ENCODE data around the gene SERAC1. TPM values are rescaled to one million over a fixed set of nuclear protein-coding genes. Genes with fewer than 3 reads are reported as not detected.

The SERAC1 gene
- polyA plus RNA-seq, 1 donor (not counting 4 experiments of a cell fraction or from before 2014, with no cell fraction given), result 10.1 TPM

DNA sequence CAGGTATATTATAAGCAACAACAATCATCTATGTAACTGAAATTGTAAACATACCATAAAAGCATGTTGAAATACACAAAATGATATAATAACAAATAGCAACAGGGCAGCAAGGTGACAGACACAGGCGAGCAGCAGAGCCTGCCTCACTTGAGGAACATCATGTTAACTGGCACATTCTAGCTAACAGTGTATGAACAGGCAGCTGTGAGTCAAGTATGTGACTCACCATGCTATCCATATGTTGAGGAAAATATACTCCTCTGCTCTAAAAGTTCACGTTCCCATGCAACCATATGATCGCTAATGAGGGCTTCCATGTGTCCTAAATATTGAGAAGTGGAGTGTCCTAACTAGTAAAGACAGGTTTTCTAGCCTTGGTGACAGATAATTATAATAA is 18.4 kb downstream of the SERAC1 start:
- no peaks in the 10 kb centered on the region for H3K79me2 ChIP-seq (ENCODE audit: control insufficient read depth, insufficient read depth, low read length)
- no peaks in the 10 kb centered on the region for H3K9me1 ChIP-seq (ENCODE audit: control insufficient read depth, extremely low read depth, insufficient read depth, low read length)
- H3K36me3 ChIP-seq (ENCODE audit: control insufficient read depth in 2 of 2, extremely low read depth in 1 of 2, insufficient read depth in 2 of 2, low read length in 2 of 2), result peaks cover 0 to 2% of the 10 kb centered on the region in 2 experiments
- H3K4me3 ChIP-seq (ENCODE audit: control insufficient read depth in 2 of 3, extremely low read depth in 1 of 3, insufficient read depth in 2 of 3, low read depth in 1 of 3, low read length in 3 of 3), result no peak overlapping the region
- H3K9me3 ChIP-seq (ENCODE audit: control insufficient read depth, low read depth, low read length), result no peaks in the 10 kb centered on the region
- no peaks in the 10 kb centered on the region for H4K20me1 ChIP-seq (ENCODE audit: control insufficient read depth, extremely low read depth, insufficient read depth, low read length)
- H3K27ac ChIP-seq (ENCODE audit: control insufficient read depth, insufficient read depth, low read length), result peak overlapping the region; percentile 32
- TF ChIP-seq EZH2 (IDR thresholded peaks at IDR 0.05; ENCODE audit: low read length), result no peak
- TF ChIP-seq, protein P1, sequence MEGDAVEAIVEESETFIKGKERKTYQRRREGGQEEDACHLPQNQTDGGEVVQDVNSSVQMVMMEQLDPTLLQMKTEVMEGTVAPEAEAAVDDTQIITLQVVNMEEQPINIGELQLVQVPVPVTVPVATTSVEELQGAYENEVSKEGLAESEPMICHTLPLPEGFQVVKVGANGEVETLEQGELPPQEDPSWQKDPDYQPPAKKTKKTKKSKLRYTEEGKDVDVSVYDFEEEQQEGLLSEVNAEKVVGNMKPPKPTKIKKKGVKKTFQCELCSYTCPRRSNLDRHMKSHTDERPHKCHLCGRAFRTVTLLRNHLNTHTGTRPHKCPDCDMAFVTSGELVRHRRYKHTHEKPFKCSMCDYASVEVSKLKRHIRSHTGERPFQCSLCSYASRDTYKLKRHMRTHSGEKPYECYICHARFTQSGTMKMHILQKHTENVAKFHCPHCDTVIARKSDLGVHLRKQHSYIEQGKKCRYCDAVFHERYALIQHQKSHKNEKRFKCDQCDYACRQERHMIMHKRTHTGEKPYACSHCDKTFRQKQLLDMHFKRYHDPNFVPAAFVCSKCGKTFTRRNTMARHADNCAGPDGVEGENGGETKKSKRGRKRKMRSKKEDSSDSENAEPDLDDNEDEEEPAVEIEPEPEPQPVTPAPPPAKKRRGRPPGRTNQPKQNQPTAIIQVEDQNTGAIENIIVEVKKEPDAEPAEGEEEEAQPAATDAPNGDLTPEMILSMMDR (optimal IDR thresholded peaks at IDR 0.05 in 1 of 3, IDR thresholded peaks at IDR 0.05 in 1 of 3, conservative IDR thresholded peaks at IDR 0.05 in 1 of 3; ENCODE audit: extremely low read depth in 1 of 3, insufficient read depth in 2 of 3, low read length in 3 of 3), result no peak
- FAIRE-seq (peak; percentile 88), DNase-seq (ENCODE audit: low read depth, low spot score) (no peak)
- H3K9ac ChIP-seq (ENCODE audit: control insufficient read depth, extremely low read depth, insufficient read depth, low read length), result no peak overlapping the region
- H3K4me2 ChIP-seq (ENCODE audit: control insufficient read depth, extremely low read depth, insufficient read depth, low read depth, low read length), result no peak overlapping the region
- peaks cover 13% of the 10 kb centered on the region for H3K4me1 ChIP-seq (ENCODE audit: control insufficient read depth, extremely low read depth, insufficient read depth, low read length)
- dilution Hi-C loops (cut with MboI; ENCODE audit: extremely low pct_ligation_motif_present, low sequenced_read_pairs), result no loop called here
- H2AFZ ChIP-seq (ENCODE audit: control insufficient read depth, low read length), result no peak overlapping the region
- no peaks in the 10 kb centered on the region for H3K27me3 ChIP-seq (ENCODE audit: control insufficient read depth, extremely low read depth, insufficient read depth, low read length)

DNA sequence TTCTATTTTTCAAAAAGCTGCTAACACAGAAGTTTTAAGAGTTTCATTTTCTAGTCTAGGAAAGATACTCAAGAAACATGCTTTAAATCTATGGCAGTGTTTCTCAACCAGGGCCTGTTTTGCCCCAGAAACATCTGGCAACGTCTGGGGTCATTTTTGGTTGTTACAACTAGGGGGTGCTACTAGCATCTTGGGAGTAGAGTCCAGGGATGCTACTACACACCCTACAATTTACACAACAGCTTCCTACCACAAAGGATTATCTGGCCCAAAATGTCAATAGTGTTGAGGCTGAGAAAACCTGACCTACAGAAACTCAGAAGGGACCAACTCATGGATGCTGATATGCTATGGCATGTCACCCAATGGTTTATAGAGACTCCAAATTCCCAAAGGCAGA is 24.4 kb downstream of the SERAC1 start:
- no peak overlapping the region for H3K4me2 ChIP-seq (ENCODE audit: control insufficient read depth, extremely low read depth, insufficient read depth, low read depth, low read length)
- peaks cover 0 to 2% of the 10 kb centered on the region in 2 experiments for H3K36me3 ChIP-seq (ENCODE audit: control insufficient read depth in 2 of 2, extremely low read depth in 1 of 2, insufficient read depth in 2 of 2, low read length in 2 of 2)
- no peaks in the 10 kb centered on the region for H3K27me3 ChIP-seq (ENCODE audit: control insufficient read depth, extremely low read depth, insufficient read depth, low read length)
- no peaks in the 10 kb centered on the region for H4K20me1 ChIP-seq (ENCODE audit: control insufficient read depth, extremely low read depth, insufficient read depth, low read length)
- dilution Hi-C loops (cut with MboI; ENCODE audit: extremely low pct_ligation_motif_present, low sequenced_read_pairs), result no loop called here
- DNase-seq (ENCODE audit: low read depth, low spot score), result no peak
- no peaks in the 10 kb centered on the region for H3K79me2 ChIP-seq (ENCODE audit: control insufficient read depth, insufficient read depth, low read length)
- no peak overlapping the region for H3K9ac ChIP-seq (ENCODE audit: control insufficient read depth, extremely low read depth, insufficient read depth, low read length)
- H3K9me1 ChIP-seq (ENCODE audit: control insufficient read depth, extremely low read depth, insufficient read depth, low read length), result no peaks in the 10 kb centered on the region
- FAIRE-seq, result no peak
- no peaks in the 10 kb centered on the region for H3K9me3 ChIP-seq (ENCODE audit: control insufficient read depth, low read depth, low read length)
- no peak overlapping the region for H3K4me3 ChIP-seq (ENCODE audit: control insufficient read depth in 2 of 3, extremely low read depth in 1 of 3, insufficient read depth in 2 of 3, low read depth in 1 of 3, low read length in 3 of 3)
- no peak overlapping the region for H3K27ac ChIP-seq (ENCODE audit: control insufficient read depth, insufficient read depth, low read length)
- no peak overlapping the region for H2AFZ ChIP-seq (ENCODE audit: control insufficient read depth, low read length)
- peaks cover 4% of the 10 kb centered on the region for H3K4me1 ChIP-seq (ENCODE audit: control insufficient read depth, extremely low read depth, insufficient read depth, low read length)
- TF ChIP-seq EZH2 (IDR thresholded peaks at IDR 0.05; ENCODE audit: low read length), result no peak
- TF ChIP-seq, protein P1 (optimal IDR thresholded peaks at IDR 0.05 in 1 of 3, IDR thresholded peaks at IDR 0.05 in 1 of 3, conservative IDR thresholded peaks at IDR 0.05 in 1 of 3; ENCODE audit: extremely low read depth in 1 of 3, insufficient read depth in 2 of 3, low read length in 3 of 3), result peak; percentile 26 to 55 (median 50)
